Lower lobe of right lung (tissue), 2 donors: ENCODE results near the gene LGR4. TPM values are rescaled to one million over a fixed set of nuclear protein-coding genes. Genes with fewer than 3 reads are reported as not detected.

Source experiments
- ATAC-seq, 2 donors: fragments of 200-7000 bp; cut with Tn5 transposase; one replicate each; pipeline ENCODE4 v1.9.1; 2020 to 2022; ENCODE audit warnings: mild to moderate bottlenecking in 2 of 2, moderate library complexity in 2 of 2
- DNase-seq: peaks from one replicate; pipeline ENCODE4 v3.0.0-alpha.2; 2020
- H3K27ac ChIP-seq: fragments of 200-600 bp; one replicate; pipeline ENCODE4 v1.8.0; 2022
- H3K27me3 ChIP-seq: fragments of 200-600 bp; one replicate; pipeline ENCODE4 v1.8.0; 2022; ENCODE audit warnings: low read depth
- H3K36me3 ChIP-seq: fragments of 200-600 bp; one replicate; pipeline ENCODE4 v1.8.0; 2022; ENCODE audit warnings: mild to moderate bottlenecking
- H3K4me1 ChIP-seq: fragments of 200-600 bp; one replicate; pipeline ENCODE4 v1.8.0; 2022
- H3K4me3 ChIP-seq: fragments of 200-600 bp; one replicate; pipeline ENCODE4 v1.8.0; 2022; ENCODE audit warnings: mild to moderate bottlenecking
- H3K9me3 ChIP-seq: fragments of 200-600 bp; one replicate; pipeline ENCODE4 v1.8.0; 2022
- CTCF ChIP-seq: fragments of 200-600 bp; IDR thresholded peaks from one replicate; pipeline ENCODE4 v1.8.0; 2022; ENCODE audit warnings: antibody characterized with exemption, mild to moderate bottlenecking
- intact Hi-C: fragments of 100-400 bp; cut with DNase I; formaldehyde crosslinking; loops from one replicate; pipeline ENCODE4 v1.11.0; 2022
- total RNA-seq: library from RNA; stranded (reverse); fragmentation: NEBNext Ultra II Directional; extraction: Animal tissue kit (Norgen Biotek cat#: 25700); gene quantifications from one replicate; pipeline ENCODE4 v1.2.1, GENCODE V29; 2021
- donor health status: DM: no; HTN: yes; CAD: no; lungs with severe emphysema.

Gene LGR4
- total RNA-seq, 1 donor from 2014 or later = 7.5 TPM

- no peak overlapping the region for H3K27ac ChIP-seq
- H3K9me3 ChIP-seq = no peaks in the 10 kb centered on the region
- no peaks in the 10 kb centered on the region for H3K27me3 ChIP-seq
- H3K4me3 ChIP-seq = no peak overlapping the region
- intact Hi-C loops = no loop called here
- ATAC-seq = no peak
- H3K4me1 ChIP-seq = peaks cover 3% of the 10 kb centered on the region
- TF ChIP-seq CTCF = no peak
- DNase-seq = no peak
- no peaks in the 10 kb centered on the region for H3K36me3 ChIP-seq
Measured at GRCh38 chr11:27409049-27409448, 63.5 kb downstream of the LGR4 start.

DNA sequence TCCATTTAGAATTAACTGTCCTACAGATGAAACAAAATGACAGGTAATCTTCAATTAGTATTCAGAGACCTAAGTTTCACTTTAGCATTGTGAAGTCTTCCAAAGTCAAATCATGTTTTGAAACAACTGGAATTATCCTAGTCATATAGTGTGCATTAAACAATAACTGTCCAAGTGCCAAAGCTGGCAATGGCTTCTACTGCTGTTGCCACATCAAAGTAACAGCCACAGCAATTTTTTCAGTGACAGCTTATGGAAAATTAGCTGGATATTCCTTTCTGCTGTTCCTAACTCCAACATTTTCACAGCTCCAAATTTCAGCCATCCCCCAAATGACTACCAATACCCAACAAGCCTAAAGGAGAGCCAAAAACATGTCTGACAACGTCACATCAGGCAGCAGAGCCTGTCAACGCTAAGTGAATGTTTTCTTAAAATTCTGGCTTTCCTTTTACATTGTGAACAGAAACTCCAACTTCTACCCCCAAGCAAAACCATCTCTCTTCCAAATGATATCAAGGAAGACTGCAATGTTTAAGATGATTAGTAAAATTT lies 64.3 kb downstream of the LGR4 start:
- H3K27me3 ChIP-seq = no peaks in the 10 kb centered on the region
- ATAC-seq = no peak
- no peak overlapping the region for H3K27ac ChIP-seq
- DNase-seq = no peak
- peaks cover 3% of the 10 kb centered on the region for H3K4me1 ChIP-seq
- H3K4me3 ChIP-seq = no peak overlapping the region
- H3K9me3 ChIP-seq = no peaks in the 10 kb centered on the region
- H3K36me3 ChIP-seq = no peaks in the 10 kb centered on the region
- intact Hi-C loops = no loop called here
- no peak for TF ChIP-seq CTCF

- no peak for TF ChIP-seq CTCF
- DNase-seq (no peak), ATAC-seq (no peak)
- no peaks in the 10 kb centered on the region for H3K9me3 ChIP-seq
- no peak overlapping the region for H3K4me3 ChIP-seq
- no peak overlapping the region for H3K27ac ChIP-seq
- H3K27me3 ChIP-seq = no peaks in the 10 kb centered on the region
- peaks cover 3% of the 10 kb centered on the region for H3K4me1 ChIP-seq
- intact Hi-C loops = no loop called here
- no peaks in the 10 kb centered on the region for H3K36me3 ChIP-seq
Measured at GRCh38 chr11:27406498-27407354, 65.9 kb downstream of the LGR4 start.

GRCh38 chr11:27405134-27405533 lies 67.5 kb downstream of the LGR4 start:
- Histone ChIP-seq H3K27ac (no peak overlapping the region), H3K9me3 (no peaks in the 10 kb centered on the region), H3K4me1 (peaks cover 3% of the 10 kb centered on the region), H3K4me3 (no peak overlapping the region), H3K36me3 (no peaks in the 10 kb centered on the region), H3K27me3 (no peaks in the 10 kb centered on the region)
- DNase-seq = no peak
- TF ChIP-seq CTCF = no peak
- ATAC-seq = no peak
- intact Hi-C loops = no loop called here

- DNase-seq = no peak
- Histone ChIP-seq H3K4me3 (no peak overlapping the region), H3K27ac (no peak overlapping the region), H3K27me3 (no peaks in the 10 kb centered on the region), H3K36me3 (no peaks in the 10 kb centered on the region), H3K4me1 (peaks cover 3% of the 10 kb centered on the region), H3K9me3 (no peaks in the 10 kb centered on the region)
- ATAC-seq = no peak
- intact Hi-C loops = no loop called here
- no peak for TF ChIP-seq CTCF
Measured at GRCh38 chr11:27404427-27404826, 68.2 kb downstream of the LGR4 start.
